Activated B cell treated with CpG ODN at 0.5 μM for 24 hours (primary cell): Measurements from ENCODE around the gene APBB2. TPM values are rescaled to one million over a fixed set of nuclear protein-coding genes. Genes with fewer than 3 reads are reported as not detected.

ENCODE experiments used
- ATAC-seq: fragments of 200-7000 bp; cut with Tn5 transposase; one replicate; pipeline ENCODE4 v1.10.0; 2021; ENCODE audit warnings: low read depth, mild to moderate bottlenecking, moderate library complexity
- CTCF ChIA-PET: fragments of 350-600 bp; sonication (Branson Sonifier 250); formaldehyde crosslinking; loops from one replicate; lab custom pipeline; 2021; ENCODE audit warnings: antibody characterized with exemption; lab: Charles Lee
- POLR2A ChIA-PET: fragments of 350-600 bp; sonication (Branson Sonifier 250); formaldehyde crosslinking; loops from one replicate; lab custom pipeline; 2021; ENCODE audit warnings: antibody characterized with exemption; lab: Charles Lee
- DNase-seq: peaks from one replicate; pipeline ENCODE4 v3.0.0; 2022
- H3K27ac Mint-ChIP-seq: one replicate; pipeline ENCODE4 v1.8.0; 2020; ENCODE audit warnings: mixed read lengths
- H3K27me3 Mint-ChIP-seq: one replicate; pipeline ENCODE4 v1.8.0; 2021; ENCODE audit warnings: mixed read lengths
- H3K36me3 Mint-ChIP-seq: one replicate; pipeline ENCODE4 v1.8.0; 2021; ENCODE audit warnings: low read depth, mixed read lengths
- H3K4me1 Mint-ChIP-seq: one replicate; pipeline ENCODE4 v1.8.0; 2021; ENCODE audit warnings: mixed read lengths
- H3K4me3 Mint-ChIP-seq: one replicate; pipeline ENCODE4 v1.8.0; 2020; ENCODE audit warnings: mild to moderate bottlenecking, mixed read lengths
- H3K9me3 Mint-ChIP-seq: one replicate; pipeline ENCODE4 v1.8.0; 2020; ENCODE audit warnings: mixed read lengths
- CTCF ChIP-seq: fragments of 200-600 bp; IDR thresholded peaks from one replicate; pipeline ENCODE4 v1.8.0; 2022; ENCODE audit warnings: antibody characterized with exemption, mild to moderate bottlenecking
- intact Hi-C: fragments of 100-400 bp; cut with micrococcal nuclease; formaldehyde crosslinking; loops from one replicate; pipeline ENCODE4 v1.15.1; 2024
- total RNA-seq: library from RNA; stranded (reverse); gene quantifications from 2 replicates; pipeline ENCODE4 v1.2.3, GENCODE V29; 2022

APBB2 gene
- total RNA-seq, 1 donor from 2014 or later = 3.7 TPM

GRCh38 chr4:41134581-41134980 lies 79.8 kb downstream of the APBB2 start:
- DNase-seq (no peak), ATAC-seq (no peak)
- CTCF ChIA-PET = no interaction called here
- Mint-ChIP-seq H3K4me3 (no peak overlapping the region), H3K27me3 (no peaks in the 10 kb centered on the region), H3K4me1 (no peaks in the 10 kb centered on the region), H3K9me3 (no peaks in the 10 kb centered on the region), H3K27ac (no peak overlapping the region), H3K36me3 (no peaks in the 10 kb centered on the region)
- POLR2A ChIA-PET = no interaction called here
- TF ChIP-seq CTCF = no peak
- intact Hi-C loops = no loop called here

- TF ChIP-seq CTCF = no peak
- DNase-seq (no peak), ATAC-seq (no peak)
- Mint-ChIP-seq H3K9me3 (no peaks in the 10 kb centered on the region), H3K27ac (no peak overlapping the region), H3K4me1 (no peaks in the 10 kb centered on the region), H3K4me3 (no peak overlapping the region), H3K36me3 (no peaks in the 10 kb centered on the region), H3K27me3 (no peaks in the 10 kb centered on the region)
- ChIA-PET POLR2A (no interaction called here), CTCF (no interaction called here)
- intact Hi-C loops = no loop called here
Measured at GRCh38 chr4:41133454-41134018, 80.8 kb downstream of the APBB2 start.

- no peak for ATAC-seq
- H3K27ac Mint-ChIP-seq = no peak overlapping the region
- CTCF ChIA-PET = no interaction called here
- DNase-seq = no peak
- H3K9me3 Mint-ChIP-seq = no peaks in the 10 kb centered on the region
- intact Hi-C loops = no loop called here
- no peaks in the 10 kb centered on the region for H3K27me3 Mint-ChIP-seq
- TF ChIP-seq CTCF = no peak
- H3K4me3 Mint-ChIP-seq = no peak overlapping the region
- no peaks in the 10 kb centered on the region for H3K4me1 Mint-ChIP-seq
- POLR2A ChIA-PET = no interaction called here
- no peaks in the 10 kb centered on the region for H3K36me3 Mint-ChIP-seq
Measured at GRCh38 chr4:41132055-41132683, 82.2 kb downstream of the APBB2 start.

GRCh38 chr4:41129936-41130440 lies 84.4 kb downstream of the APBB2 start:
- no peaks in the 10 kb centered on the region for H3K4me1 Mint-ChIP-seq
- H3K27me3 Mint-ChIP-seq = no peaks in the 10 kb centered on the region
- H3K27ac Mint-ChIP-seq = no peak overlapping the region
- CTCF ChIA-PET = no interaction called here
- intact Hi-C loops = no loop called here
- no peaks in the 10 kb centered on the region for H3K36me3 Mint-ChIP-seq
- no peaks in the 10 kb centered on the region for H3K9me3 Mint-ChIP-seq
- H3K4me3 Mint-ChIP-seq = no peak overlapping the region
- ATAC-seq (no peak), DNase-seq (no peak)
- TF ChIP-seq CTCF = no peak
- POLR2A ChIA-PET = no interaction called here

- TF ChIP-seq CTCF = no peak
- ChIA-PET POLR2A (no interaction called here), CTCF (no interaction called here)
Measured at GRCh38 chr4:41129128-41129754, 85.1 kb downstream of the APBB2 start.

More at GRCh38 chr4:41129128-41129754, 85.1 kb downstream of the APBB2 start:
- Mint-ChIP-seq H3K4me3 (no peak overlapping the region), H3K27ac (no peak overlapping the region), H3K9me3 (no peaks in the 10 kb centered on the region), H3K27me3 (no peaks in the 10 kb centered on the region), H3K36me3 (no peaks in the 10 kb centered on the region), H3K4me1 (no peaks in the 10 kb centered on the region)
- DNase-seq = no peak
- no peak for ATAC-seq
- intact Hi-C loops = no loop called here
